HUDEP-2 (cell line): ENCODE data around the gene CP.
"Not testable (repeated sequence)": the region's sequence is repeated elsewhere in the genome, so short reads cannot be mapped to it uniquely, and the experiment has no call there.

Experiments
- DNase-seq, 76 experiments: peaks; one replicate each; lab custom pipeline; 2025; ENCODE audit not compliant: unreplicated experiment in 76 of 76; lab: John Stamatoyannopoulos, UW

Gene CP

DNA sequence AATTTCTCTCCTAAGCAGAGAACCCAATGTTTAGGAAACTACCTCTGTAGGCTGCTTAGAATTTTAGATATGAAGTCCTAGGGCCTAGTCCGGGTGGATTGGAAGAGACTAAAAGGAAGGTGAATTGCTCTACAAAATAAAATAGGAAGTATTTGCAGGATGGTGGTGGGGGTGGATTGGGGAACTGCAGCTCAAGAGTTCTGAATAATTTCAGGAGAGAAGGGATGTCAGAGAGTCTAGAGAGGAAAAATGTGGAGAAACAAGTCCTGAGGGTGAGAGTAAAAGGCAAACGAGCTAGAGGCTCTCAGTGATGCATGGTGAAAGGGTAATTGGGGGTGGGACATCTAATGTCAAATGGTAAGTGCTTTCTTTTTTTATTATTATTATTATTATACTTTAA lies 10.2 kb upstream of the CP start:
- no peak for DNase-seq

DNA sequence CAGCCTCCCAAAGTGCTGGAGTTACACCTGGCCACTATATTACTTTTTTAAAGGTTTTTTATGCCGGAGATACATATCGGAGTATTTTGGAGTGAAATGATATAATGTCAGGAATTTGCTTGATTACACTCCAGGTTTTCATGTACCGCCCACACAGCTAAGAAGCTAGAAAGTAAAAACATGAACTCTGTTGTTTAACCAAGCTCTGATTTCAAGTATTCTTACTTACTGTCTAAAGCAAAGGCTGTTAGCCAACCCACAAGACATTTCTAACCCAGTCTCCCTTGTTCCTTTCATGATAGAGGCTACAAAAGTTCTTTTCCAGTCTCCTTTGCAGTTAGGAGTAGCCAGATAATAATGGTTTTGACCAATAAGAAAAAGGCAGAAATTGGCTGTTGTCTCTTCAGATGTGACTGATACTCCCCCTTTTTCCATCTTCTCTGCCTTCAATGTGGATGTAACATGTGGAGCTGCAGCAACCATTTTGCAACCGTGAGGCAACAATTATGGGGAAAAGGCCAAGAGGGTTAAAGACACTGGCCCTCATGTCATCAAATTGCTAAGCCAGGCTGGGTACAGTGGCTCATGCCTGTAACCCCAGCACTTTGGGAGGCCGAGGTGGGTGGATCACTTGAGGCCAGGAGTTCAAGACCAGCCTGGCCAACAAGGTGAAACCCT lies 6.1 kb upstream of the CP start:
- DNase-seq = no peak

DNA sequence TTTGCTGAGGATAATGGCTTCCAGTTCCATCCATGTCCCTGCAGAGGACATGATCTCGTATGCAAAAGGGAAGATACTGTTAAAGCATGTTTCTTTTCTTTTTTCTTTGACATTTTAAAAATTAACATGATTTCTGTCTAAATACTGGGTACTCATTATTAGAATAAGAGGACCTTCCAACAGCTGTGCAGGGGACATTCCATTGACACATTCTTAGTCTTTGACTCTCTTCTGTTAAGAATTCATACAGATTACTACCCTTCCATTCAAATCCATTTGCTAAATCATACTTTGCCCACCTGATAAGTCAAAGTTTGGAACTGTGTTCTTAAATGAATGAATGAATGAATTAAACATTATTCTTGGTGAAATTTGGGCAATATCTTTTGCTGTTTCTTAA lies 5.1 kb upstream of the CP start:
- no peak for DNase-seq

DNA sequence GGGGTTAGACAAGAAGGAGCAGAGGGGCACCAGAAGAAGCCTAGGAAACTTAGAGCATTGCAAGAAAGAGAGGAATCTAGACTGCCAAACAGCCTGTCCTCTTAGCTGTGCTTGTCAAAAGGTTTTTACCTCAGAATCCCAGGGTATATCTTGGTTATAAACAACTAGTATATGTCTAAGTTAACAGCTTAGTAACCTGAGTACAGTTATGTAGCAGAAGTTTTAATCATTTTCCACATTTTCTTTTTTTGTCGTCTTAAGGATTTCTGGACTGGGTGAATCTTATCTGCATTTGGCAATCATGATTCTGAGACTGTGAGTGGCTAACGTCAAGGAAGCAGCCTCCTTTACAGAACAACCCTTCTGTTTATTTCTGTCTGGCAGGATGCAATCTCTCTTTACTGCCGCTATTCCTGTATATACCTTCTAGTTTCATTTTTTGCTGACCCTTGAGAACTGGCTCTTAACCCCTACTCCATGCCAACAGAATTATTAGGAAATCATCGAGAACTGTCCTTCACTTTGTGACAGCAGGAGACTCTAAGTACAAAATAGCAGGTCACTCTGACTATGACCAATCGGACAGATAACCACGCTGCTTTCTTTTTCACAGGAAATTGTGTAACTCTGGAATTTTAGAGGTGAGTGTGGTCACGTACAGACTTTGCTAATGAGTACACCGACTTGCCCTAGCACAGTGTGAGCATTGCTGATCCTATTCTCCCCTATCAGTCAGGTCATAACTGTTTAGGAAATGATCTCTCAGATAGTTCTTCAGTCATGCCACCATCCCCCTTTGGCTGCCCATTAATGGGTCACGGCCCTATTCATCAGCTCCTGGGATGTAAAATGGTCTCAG lies 3.3 kb upstream of the CP start:
- DNase-seq = peak in 6 of 76 experiments; percentile 2 to 15 (median 9)

- no peak for DNase-seq
Observed at GRCh38 chr3:149223461-149223820, 1.8 kb upstream of the CP start.

DNA sequence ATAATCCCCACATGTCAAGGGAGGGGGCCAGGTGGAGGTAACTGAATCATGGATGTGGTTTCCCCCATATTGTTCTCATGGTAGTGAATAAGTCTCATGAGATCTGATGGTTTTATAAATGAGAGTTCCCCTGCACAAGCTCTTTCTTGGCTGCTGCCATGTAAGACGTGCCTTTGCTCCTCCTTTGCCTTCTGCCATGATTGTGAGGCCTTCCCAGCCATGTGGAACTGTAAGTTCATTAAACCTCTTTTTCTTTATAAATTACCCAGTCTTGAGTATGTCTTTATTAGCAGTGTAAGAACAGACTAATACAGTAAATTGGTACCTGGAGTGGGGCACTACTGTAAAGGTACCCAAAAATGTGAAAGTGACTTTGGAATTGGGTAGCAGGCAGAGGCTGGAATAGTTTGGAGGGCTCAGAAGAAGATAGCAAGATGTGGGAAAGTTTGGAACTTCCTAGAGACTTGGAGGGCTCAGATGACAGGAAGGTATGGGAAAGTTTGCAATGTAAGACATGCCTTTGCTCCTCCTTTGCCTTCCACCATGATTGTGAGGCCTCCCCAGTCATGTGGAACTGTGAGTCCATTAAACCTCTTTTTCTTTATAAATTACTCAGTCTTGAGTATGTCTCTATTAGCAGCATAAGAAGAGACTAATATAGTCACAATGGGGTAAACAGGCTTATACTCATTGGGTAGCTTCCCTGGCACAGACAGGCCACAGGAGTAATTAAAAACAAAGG lies 2.1 kb downstream of the CP start:
- DNase-seq = not testable (repeated sequence)

GRCh38 chr3:149217347-149217746 lies 4.3 kb downstream of the CP start:
- DNase-seq = no peak

- DNase-seq = peak in 3 of 76 experiments; percentile 2 to 17 (median 16)
Observed at GRCh38 chr3:149216193-149216869, 5.3 kb downstream of the CP start.

DNA sequence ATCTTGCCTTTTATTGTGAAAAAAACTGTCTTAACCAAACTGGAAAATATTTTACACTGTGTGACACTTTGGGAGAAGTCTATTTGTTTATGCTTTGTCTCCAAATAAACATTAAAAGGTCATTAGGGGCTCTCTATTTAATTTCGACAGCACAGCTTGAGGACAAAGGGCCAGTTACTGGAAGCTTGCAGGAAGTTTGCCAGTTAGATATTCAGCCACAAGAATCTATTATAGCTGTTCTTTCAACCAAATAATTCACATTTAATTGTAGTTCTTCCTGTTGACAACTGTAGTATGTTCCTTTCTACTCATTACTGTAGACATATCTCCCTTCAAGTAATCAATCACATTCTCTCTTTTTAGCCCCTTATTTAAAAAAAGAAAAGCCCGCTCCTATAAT lies 6.1 kb downstream of the CP start:
- DNase-seq = no peak

DNA sequence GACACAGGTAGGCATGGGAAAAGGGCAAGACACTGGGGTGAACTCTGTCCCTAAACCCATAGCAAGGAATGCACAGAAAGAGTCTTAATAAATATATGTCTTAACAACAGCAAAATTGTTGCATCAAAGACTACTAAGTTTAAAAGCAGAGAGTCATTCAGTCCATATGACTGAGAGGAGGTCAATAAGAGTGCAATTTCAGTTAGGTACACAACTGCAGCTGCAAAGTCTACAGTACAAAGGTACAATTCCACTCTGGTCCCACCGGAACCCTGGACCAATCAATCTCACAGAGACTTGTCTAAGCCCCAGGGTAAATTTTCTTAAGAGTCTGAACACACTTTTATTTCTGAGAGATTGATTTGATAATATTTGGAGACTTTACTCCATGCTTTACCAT lies 6.9 kb downstream of the CP start:
- no peak for DNase-seq

GRCh38 chr3:149212386-149212785 lies 9.2 kb downstream of the CP start:
- peak in 5 of 76 experiments; percentile 1 to 14 (median 8) for DNase-seq

DNA sequence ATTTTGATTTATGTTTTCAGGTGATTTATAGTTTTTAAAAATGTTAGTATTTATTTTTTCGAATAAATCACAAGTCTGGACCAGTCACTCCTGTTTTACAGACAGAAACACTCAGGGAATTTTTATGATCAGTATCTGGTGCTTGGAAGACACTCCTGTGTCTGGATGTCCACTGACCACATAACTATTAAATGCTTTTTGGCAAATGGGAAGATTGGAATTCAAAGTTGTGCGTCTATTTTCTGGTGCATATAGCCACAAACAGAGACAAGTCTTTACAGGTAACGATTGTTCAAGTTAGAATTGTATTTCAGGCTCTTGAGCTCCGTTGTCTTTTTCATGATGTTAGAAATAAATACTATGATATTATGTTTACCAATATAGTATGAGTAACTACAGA lies 12.2 kb downstream of the CP start:
- no peak for DNase-seq

- no peak for DNase-seq
Observed at GRCh38 chr3:149207475-149207874, 14.2 kb downstream of the CP start.

DNA sequence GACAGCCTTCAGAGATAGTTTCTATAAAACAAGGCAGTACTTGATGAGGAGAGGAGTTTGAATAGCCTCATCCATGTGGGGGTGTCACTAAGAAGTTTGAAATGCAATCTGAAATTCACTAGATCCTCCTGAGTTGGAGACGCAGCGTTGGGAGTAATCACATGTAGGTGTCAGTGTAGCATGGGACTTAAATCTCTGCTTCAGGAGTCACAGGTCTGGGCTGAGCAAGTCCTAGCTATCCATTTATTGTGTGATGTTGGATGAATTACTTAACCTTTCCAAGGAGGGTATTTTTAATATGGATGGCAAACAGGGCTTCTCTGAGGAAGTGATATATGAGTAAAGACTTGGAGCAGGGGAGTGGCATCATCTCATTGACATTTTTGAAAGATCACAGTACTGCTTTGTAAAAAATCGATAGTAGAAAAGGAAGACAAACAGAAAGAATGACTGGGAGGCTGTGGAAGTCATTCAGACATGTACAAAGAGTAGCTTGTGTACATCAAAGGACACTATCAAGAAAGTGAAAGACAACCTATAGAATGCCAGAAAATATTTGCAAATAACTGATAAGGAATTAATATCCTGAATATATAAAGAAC lies 17.1 kb downstream of the CP start:
- DNase-seq = no peak

DNA sequence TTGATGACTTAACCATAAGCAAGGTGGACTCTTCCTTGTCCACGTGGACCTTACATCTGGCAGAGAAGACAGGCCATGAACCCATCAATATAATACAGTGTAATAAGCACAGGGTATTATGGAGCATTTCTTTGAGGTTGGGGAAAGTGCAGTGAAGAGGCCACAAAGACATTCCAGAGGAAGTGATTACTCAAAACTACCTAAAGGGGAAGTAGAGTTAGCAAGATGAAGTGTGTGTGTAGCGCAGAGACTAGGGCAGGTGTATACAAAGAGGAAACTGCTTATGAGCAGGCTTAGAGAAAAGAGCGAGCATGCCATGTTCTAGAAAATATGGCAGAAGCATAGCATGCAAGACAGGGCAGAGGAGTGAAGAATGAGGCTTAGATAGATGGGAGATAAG lies 17.9 kb downstream of the CP start:
- no peak for DNase-seq

- DNase-seq = no peak
Observed at GRCh38 chr3:149199474-149199873, 22.2 kb downstream of the CP start.

DNA sequence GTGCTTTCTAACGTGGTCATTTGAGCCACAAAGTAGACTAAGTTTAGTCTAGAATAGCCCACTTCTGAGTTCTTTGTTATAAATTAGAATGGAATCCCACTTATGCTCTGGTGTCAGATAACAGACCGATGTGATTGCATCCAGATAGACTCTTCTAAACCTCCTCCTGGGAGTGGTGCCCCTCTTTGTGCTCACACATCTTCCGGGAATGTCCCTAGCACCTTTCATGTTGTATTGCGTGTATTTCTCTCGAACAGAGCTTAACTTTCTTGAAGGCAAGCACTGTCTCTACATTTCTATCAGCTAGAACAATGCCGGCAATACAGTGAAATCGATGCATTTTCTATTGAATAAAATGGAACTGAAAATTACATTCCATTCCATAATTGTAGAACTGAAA lies 23.0 kb downstream of the CP start:
- DNase-seq = no peak

GRCh38 chr3:149197669-149198068 lies 24.0 kb downstream of the CP start:
- no peak for DNase-seq

DNA sequence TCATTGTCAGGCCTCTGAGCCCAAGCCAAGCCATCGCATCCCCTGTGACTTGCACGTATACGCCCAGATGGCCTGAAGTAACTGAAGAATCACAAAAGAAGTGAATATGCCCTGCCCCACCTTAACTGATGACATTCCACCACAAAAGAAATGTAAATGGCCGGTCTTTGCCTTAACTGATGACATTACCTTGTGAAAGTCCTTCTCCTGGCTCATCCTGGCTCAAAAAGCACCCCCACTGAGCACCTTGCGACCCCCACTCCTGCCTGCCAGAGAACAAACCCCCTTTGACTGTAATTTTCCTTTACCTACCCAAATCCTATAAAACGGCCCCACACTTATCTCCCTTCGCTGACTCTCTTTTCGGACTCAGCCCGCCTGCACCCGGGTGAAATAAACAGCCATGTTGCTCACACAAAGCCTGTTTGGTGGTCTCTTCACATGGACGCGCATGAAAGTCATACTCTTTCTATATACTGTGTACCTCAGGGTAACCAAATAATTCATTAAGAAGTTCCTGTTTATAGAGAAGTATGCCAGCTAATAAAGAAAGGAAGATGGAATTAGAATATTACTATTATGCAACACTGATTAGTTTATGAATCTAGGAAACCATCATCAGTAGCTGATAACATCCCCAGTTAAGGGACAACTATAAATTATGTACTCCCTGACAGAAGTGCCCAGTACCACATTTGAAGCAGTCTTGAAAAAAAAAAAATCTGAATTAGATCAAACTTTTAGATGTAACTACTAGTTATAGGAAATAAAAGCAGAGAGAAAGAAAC lies 24.6 kb downstream of the CP start:
- DNase-seq = not testable (repeated sequence)

DNA sequence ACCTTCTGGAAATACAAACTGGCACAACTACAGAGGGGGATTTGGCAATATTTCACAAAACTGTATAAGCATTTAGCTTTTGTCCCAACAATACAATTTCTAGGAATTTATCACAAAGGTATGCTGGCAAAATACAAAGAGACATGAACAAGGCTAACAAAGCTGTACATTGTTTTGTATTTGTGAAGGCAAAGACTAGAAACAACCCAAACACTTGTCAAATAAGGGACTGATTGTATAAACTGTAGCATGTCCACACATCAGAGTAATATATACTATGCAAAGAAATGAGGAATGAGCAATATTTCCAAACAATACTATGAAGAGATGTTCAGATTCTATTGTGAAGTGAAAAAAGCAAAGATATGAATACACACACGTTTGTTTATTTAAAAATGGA lies 26.4 kb downstream of the CP start:
- no peak for DNase-seq
